Breast epithelium (tissue), 4 donors: Measurements from ENCODE around the gene ARSJ. TPM values are rescaled to one million over a fixed set of nuclear protein-coding genes. Genes with fewer than 3 reads are reported as not detected.

Source experiments
- DNase-seq, 2 donors: peaks; one replicate each; pipeline ENCODE4 v3.0.0-alpha.2; 2019; ENCODE audit warnings: low spot score in 2 of 2
- H3K27ac ChIP-seq, 2 donors: fragments of 200-600 bp; sonication (generic) in 1 of 2; one replicate each; pipeline ENCODE4 v1.5.1; 2016 to 2019; ENCODE audit warnings: mild to moderate bottlenecking in 1 of 2
- H3K27me3 ChIP-seq, 2 donors: fragments of 200-600 bp; sonication (generic) in 1 of 2; one replicate each; pipeline versions ENCODE4 v1.5.1 to v1.6.0; 2017 to 2019; ENCODE audit warnings: control low read depth in 1 of 2, mild to moderate bottlenecking in 1 of 2
- H3K36me3 ChIP-seq: fragments of 200-600 bp; one replicate; pipeline ENCODE4 v1.5.1; 2019
- H3K4me1 ChIP-seq, 2 donors: fragments of 200-600 bp; sonication (generic); one replicate each; pipeline ENCODE4 v1.5.1; 2016 to 2019; ENCODE audit warnings: control low read depth in 1 of 2
- H3K4me3 ChIP-seq, 3 donors: fragments of 200-600 bp; sonication (generic); 1 replicate in 2 of 3; 2 replicates in 1 of 3; pipeline ENCODE4 v1.5.1; 2016 to 2019; ENCODE audit warnings: mild to moderate bottlenecking in 3 of 3, moderate library complexity in 2 of 3
- H3K9me3 ChIP-seq, 2 donors: fragments of 200-600 bp; sonication (generic) in 1 of 2; one replicate each; pipeline ENCODE4 v1.5.1; 2016 to 2019; ENCODE audit warnings: control low read depth in 1 of 2
- CTCF ChIP-seq, 3 donors: fragments of 450-650 bp; IDR thresholded peaks; one replicate each; pipeline ENCODE4 v1.5.1; 2016 to 2017; ENCODE audit warnings: antibody characterized with exemption in 3 of 3, mild to moderate bottlenecking in 3 of 3, moderate library complexity in 3 of 3
- POLR2A ChIP-seq: fragments of 450-650 bp; IDR thresholded peaks from one replicate; pipeline ENCODE4 v1.6.1; 2016; ENCODE audit warnings: antibody characterized with exemption, mild to moderate bottlenecking, moderate library complexity
- POLR2AphosphoS5 ChIP-seq, 3 donors: sonication (generic); formaldehyde crosslinking; IDR thresholded peaks; one replicate each; pipeline ENCODE4 v1.6.1; 2017; ENCODE audit warnings: antibody characterized with exemption in 3 of 3
- intact Hi-C: fragments of 100-400 bp; cut with DNase I; formaldehyde crosslinking; loops from one replicate; pipeline ENCODE4 v1.15.1; 2023; ENCODE audit warnings: low total_unique reads
- total RNA-seq, 3 donors: library from RNA; depleted of rRNA; stranded (reverse); fragments of >200 nt; gene quantifications; one replicate each; pipeline ENCODE4 v1.1.0, GENCODE V29; 2016

ARSJ gene
- total RNA-seq, 3 donors from 2014 or later, result 1.1 to 10.7 (median 8.8) TPM

- no peak for TF ChIP-seq POLR2A
- no peak for TF ChIP-seq POLR2AphosphoS5 (IDR thresholded peaks at IDR 0.05)
- TF ChIP-seq CTCF (IDR thresholded peaks at IDR 0.05), result no peak
- no peaks in the 10 kb centered on the region for H3K9me3 ChIP-seq
- DNase-seq, result no peak
- H3K4me3 ChIP-seq, result peak overlapping the region in 2 of 3 donors; percentile 48 to 68
- intact Hi-C loops, result loop anchor here (10.0 kb wide), 1 partner anchor 1743 kb away; the partner anchor contains the start of gene AP1AR
- no peaks in the 10 kb centered on the region for H3K27me3 ChIP-seq
- no peaks in the 10 kb centered on the region for H3K36me3 ChIP-seq
- H3K27ac ChIP-seq, result peak overlapping the region; percentile 8 to 87
- no peaks in the 10 kb centered on the region for H3K4me1 ChIP-seq
Observed at GRCh38 chr4:113977526-113977855, 2.0 kb downstream of the ARSJ start.

GRCh38 chr4:113976741-113977525 is 2.5 kb downstream of the ARSJ start:
- TF ChIP-seq POLR2AphosphoS5 (IDR thresholded peaks at IDR 0.05) (no peak), CTCF (IDR thresholded peaks at IDR 0.05) (no peak), POLR2A (no peak)
- H3K27me3 ChIP-seq, result no peaks in the 10 kb centered on the region
- H3K36me3 ChIP-seq, result no peaks in the 10 kb centered on the region
- H3K9me3 ChIP-seq, result no peaks in the 10 kb centered on the region
- peak overlapping the region; percentile 8 to 87 for H3K27ac ChIP-seq
- H3K4me1 ChIP-seq, result no peaks in the 10 kb centered on the region
- intact Hi-C loops, result loop anchor here (10.0 kb wide), 1 partner anchor 1742 kb away; the partner anchor contains the start of gene AP1AR
- DNase-seq, result no peak
- H3K4me3 ChIP-seq, result peak overlapping the region in 2 of 3 donors; percentile 48 to 68

GRCh38 chr4:113975578-113975977 is 3.9 kb downstream of the ARSJ start:
- Histone ChIP-seq H3K27me3 (no peaks in the 10 kb centered on the region), H3K9me3 (no peaks in the 10 kb centered on the region), H3K4me1 (no peaks in the 10 kb centered on the region), H3K36me3 (no peaks in the 10 kb centered on the region), H3K4me3 (peak overlapping the region in 1 of 3 donors; percentile 48), H3K27ac (peak overlapping the region in 1 of 2 donors; percentile 19)
- intact Hi-C loops, result loop anchor here (10.0 kb wide), 1 partner anchor 1741 kb away; the partner anchor contains the start of gene AP1AR
- TF ChIP-seq CTCF (IDR thresholded peaks at IDR 0.05) (no peak), POLR2A (no peak), POLR2AphosphoS5 (IDR thresholded peaks at IDR 0.05) (no peak)
- no peak for DNase-seq

GRCh38 chr4:113974467-113974866 is 5.0 kb downstream of the ARSJ start:
- H3K9me3 ChIP-seq, result no peaks in the 10 kb centered on the region
- no peaks in the 10 kb centered on the region for H3K36me3 ChIP-seq
- no peaks in the 10 kb centered on the region for H3K4me1 ChIP-seq
- no peaks in the 10 kb centered on the region for H3K27me3 ChIP-seq
- no peak overlapping the region for H3K27ac ChIP-seq
- H3K4me3 ChIP-seq, result no peak overlapping the region
- DNase-seq, result no peak
- intact Hi-C loops, result loop anchor here (10.0 kb wide), 1 partner anchor 1740 kb away; the partner anchor contains the start of gene AP1AR
- TF ChIP-seq POLR2AphosphoS5 (IDR thresholded peaks at IDR 0.05) (no peak), POLR2A (no peak), CTCF (IDR thresholded peaks at IDR 0.05) (no peak)

- H3K9me3 ChIP-seq, result no peaks in the 10 kb centered on the region
- DNase-seq, result no peak
- H3K27ac ChIP-seq, result peak overlapping the region in 1 of 2 donors; percentile 20
- H3K36me3 ChIP-seq, result no peaks in the 10 kb centered on the region
- no peaks in the 10 kb centered on the region for H3K27me3 ChIP-seq
- H3K4me3 ChIP-seq, result no peak overlapping the region
- no peaks in the 10 kb centered on the region for H3K4me1 ChIP-seq
- intact Hi-C loops, result loop anchor here (10.0 kb wide), 1 partner anchor 1739 kb away; the partner anchor contains the start of gene AP1AR
- TF ChIP-seq CTCF (IDR thresholded peaks at IDR 0.05) (no peak), POLR2AphosphoS5 (IDR thresholded peaks at IDR 0.05) (no peak), POLR2A (no peak)
Observed at GRCh38 chr4:113973345-113973744, 6.1 kb downstream of the ARSJ start.
